ENCODE measurements around the gene MAIP1.

DNA sequence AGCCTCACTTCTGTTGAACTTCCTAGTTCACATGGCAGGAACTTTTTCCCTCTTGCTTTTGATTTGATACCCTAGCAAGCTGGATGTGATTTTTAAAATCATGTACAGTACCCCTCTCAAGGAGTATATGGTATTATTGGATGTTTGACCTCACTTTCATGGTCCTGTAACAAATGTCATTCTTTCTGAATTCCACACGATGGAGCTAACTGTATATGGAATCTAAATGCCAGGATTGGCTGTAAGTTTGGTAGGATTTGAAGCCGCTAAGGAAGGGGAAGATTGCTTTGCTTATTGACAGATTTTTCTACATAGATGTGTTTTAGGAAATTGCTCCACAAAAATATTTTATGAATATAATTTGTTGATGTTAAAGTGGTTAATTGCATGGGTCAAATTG, 18.3 kb downstream of the MAIP1 start:
- TF ChIP-seq POLR2A (IDR thresholded peaks at IDR 0.05; ENCODE audit: low read length), result no peak
- TF ChIP-seq GATA3 (IDR thresholded peaks at IDR 0.05; ENCODE audit: borderline replicate concordance), result no peak
- TF ChIP-seq RAD21 (conservative IDR thresholded peaks at IDR 0.05 in 1 of 2, IDR thresholded peaks at IDR 0.05 in 1 of 2), result peak; percentile 84 to 87
- TF ChIP-seq, protein P1, sequence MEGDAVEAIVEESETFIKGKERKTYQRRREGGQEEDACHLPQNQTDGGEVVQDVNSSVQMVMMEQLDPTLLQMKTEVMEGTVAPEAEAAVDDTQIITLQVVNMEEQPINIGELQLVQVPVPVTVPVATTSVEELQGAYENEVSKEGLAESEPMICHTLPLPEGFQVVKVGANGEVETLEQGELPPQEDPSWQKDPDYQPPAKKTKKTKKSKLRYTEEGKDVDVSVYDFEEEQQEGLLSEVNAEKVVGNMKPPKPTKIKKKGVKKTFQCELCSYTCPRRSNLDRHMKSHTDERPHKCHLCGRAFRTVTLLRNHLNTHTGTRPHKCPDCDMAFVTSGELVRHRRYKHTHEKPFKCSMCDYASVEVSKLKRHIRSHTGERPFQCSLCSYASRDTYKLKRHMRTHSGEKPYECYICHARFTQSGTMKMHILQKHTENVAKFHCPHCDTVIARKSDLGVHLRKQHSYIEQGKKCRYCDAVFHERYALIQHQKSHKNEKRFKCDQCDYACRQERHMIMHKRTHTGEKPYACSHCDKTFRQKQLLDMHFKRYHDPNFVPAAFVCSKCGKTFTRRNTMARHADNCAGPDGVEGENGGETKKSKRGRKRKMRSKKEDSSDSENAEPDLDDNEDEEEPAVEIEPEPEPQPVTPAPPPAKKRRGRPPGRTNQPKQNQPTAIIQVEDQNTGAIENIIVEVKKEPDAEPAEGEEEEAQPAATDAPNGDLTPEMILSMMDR (IDR thresholded peaks at IDR 0.05), result peak; percentile 82
- TF ChIP-seq JUN (IDR thresholded peaks at IDR 0.05), result no peak

Data from A549 (cell line).